Transverse colon (tissue), 3 donors: ENCODE measurements around the gene TNFAIP8L3.

ENCODE experiments used
- POLR2A ChIP-seq: fragments of 450-650 bp; IDR thresholded peaks from one replicate; pipeline ENCODE4 v1.6.1; 2016; ENCODE audit warnings: antibody characterized with exemption, mild to moderate bottlenecking, moderate library complexity
- TF ChIP-seq, protein P1 (sequence below), 5 experiments: fragments of 200-600 bp in 3 of 5; fragments of 450-650 bp in 2 of 5; sonication (generic) in 3 of 5; IDR thresholded peaks; 1 replicate in 2 of 5; 2 replicates in 3 of 5; pipeline ENCODE4 v1.5.1; 2016 to 2017; ENCODE audit warnings: antibody characterized with exemption in 5 of 5, inconsistent platforms in 3 of 5, mild to moderate bottlenecking in 2 of 5, moderate library complexity in 1 of 5

DNA sequence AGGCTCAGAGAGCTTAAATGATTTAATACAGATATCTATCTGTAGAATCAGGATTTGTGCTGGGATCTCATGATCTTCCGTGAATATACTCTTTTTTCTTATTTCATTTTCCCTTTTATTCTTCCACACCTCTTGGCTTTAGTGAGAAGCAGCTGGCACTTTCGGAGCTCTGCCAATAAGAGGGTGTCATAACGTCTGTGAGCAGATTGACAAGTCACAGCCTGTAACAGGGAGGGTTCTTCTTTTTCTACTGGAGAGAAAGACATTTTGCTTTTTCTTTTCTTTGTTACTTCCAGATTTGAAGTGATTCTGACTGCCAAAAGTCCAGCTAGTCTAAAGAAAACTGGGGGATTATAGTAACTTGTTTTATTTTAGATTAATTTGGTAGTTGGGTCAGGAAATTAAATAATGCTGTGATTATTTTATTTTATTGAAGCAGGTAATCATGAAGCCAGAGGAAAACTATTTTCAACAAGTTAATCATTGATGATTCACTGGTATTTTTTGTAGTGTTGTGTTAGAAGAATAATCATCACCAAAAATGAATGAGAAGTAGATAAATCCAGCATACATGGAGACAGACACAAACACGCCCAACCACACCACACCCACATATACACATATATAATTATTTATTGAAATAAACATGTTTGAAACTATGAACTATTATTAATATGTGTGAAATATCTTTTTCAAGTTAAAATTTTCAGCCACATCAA, 69.8 kb downstream of the TNFAIP8L3 start:
- TF ChIP-seq POLR2A, result no peak
- TF ChIP-seq, protein P1, sequence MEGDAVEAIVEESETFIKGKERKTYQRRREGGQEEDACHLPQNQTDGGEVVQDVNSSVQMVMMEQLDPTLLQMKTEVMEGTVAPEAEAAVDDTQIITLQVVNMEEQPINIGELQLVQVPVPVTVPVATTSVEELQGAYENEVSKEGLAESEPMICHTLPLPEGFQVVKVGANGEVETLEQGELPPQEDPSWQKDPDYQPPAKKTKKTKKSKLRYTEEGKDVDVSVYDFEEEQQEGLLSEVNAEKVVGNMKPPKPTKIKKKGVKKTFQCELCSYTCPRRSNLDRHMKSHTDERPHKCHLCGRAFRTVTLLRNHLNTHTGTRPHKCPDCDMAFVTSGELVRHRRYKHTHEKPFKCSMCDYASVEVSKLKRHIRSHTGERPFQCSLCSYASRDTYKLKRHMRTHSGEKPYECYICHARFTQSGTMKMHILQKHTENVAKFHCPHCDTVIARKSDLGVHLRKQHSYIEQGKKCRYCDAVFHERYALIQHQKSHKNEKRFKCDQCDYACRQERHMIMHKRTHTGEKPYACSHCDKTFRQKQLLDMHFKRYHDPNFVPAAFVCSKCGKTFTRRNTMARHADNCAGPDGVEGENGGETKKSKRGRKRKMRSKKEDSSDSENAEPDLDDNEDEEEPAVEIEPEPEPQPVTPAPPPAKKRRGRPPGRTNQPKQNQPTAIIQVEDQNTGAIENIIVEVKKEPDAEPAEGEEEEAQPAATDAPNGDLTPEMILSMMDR (IDR thresholded peaks at IDR 0.05), result no peak
